ENCODE results near the gene RTKN2.

Gene RTKN2

DNA sequence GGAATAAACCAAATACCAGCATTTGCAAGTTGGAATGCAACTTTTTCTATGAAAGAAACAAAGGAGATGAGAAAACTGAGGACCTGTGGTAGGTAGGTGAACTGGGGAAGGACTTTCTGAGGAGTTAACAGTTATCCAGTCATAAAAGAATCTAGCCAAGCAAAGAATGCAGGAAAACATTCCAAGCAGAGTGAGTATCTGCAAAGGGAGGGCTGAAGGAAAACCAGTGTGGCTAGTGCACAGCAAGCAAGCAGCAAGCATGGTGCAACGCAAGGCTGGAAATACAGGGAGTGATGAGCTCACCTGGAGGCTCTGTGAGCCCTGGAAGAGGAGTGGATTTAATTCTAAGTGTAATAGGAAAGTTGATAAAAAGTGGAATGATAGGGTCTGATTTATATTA is 44.0 kb downstream of the RTKN2 start:
- no peak for DNase-seq (ENCODE audit: low read depth)

DNA sequence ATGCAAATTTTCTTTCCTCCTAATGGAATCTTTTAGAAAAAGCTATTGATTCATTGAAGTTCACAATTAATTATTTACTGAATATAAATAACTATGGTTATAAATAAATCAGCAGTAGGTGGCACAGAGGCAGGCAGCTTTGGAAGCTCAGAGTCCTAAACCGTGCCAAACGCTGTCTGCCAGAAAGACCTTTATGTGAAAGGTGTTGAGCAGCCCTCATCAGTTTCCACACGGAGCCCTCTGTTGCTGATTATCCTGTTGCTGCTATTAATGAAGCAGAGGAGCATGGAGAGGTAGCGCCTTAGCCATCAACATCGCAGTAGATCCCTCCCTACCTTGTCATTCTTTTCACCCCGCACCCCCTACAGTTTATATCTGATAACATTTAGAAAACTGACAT is 51.0 kb downstream of the RTKN2 start:
- DNase-seq (ENCODE audit: low read depth), result no peak

DNA sequence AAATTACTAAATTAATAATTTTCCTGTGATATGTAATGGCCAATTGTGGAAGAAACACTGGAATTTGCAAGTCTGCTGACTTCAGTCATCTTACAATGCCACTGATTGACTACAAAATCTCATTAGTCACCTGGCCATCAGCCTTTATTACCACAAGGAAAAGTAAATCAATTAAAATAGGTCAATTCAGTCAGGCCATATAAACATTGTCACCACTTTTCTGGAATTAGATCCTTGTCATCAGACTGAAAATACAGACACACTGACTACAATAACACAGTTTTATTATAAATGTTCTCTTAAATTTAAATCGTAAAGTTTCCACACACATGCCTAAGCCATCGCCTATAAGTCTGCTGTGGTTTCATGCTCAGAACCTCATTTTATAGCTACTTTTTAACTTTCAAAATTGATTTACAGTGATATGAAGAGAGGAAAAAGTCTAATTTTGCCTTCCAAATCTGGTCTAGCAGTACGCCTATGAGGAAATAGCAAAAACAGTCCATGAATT is 54.2 kb downstream of the RTKN2 start:
- DNase-seq (ENCODE audit: low read depth), result no peak

DNA sequence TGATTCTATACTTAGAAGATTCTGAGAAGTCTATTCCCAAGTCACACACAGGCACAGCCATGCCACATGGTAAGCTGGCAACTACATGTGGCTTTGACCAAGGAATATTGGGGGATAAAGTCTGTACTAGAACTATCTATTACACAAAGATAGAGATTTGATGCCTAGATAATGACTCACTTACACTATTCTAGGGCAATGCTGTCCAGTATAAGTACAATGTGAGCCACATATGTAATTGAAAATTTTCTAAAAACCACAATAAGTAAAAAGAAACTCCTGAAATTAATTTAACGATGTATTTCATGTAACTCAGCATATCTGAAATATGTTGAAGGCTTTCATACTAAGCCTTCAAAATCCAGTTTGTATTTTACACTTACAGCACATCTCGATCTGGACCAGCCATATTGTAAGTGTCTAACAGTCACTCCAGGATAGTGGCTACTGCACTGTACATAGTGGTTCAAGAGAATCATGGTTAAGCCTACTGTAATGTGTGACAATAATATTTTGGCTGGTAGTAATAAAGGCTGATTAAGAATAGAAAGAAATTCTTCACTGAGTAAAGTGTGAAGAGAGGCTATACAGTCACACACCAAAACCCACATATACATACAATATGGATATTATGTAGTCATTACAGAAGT is 62.8 kb downstream of the RTKN2 start:
- no peak for DNase-seq (ENCODE audit: low read depth)

DNA sequence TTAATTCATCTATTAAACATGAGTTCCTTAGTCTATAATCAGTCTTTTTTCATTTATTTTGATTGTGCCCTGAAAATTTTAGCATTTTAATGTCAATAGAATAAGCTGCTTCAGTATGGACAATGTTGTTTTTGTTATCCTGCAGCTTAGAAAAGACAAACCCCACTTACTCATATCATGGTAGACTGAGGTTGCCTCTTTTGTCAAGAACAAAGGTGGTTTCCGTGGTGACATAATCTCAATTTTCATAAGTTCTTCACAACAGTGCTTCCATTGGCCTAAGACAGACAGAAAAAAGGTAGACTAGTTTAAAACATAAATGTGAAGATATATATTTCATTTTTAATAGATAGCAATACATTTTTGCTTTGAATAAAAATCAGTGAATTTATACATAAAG is 69.1 kb downstream of the RTKN2 start:
- DNase-seq (ENCODE audit: low read depth), result no peak

DNA sequence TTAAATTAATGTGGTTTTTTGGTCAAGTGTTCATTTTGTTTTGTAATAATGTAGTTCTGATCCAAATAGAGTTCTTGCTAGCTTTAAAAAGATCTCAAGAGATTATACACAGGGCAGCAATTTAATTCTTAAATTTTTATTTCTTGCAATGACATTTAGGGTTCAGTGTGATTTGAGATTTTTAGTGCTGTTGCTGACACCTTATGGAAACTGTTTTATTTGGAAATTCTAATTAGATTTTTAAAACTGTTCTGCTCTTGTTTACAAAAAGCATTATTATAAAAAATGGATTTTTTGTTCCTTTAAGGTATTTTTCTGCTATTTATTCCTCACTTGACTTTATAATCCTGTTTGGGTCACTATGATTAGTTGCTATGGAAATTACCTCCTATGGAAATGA is 72.1 kb downstream of the RTKN2 start:
- DNase-seq (ENCODE audit: low read depth), result no peak

DNA sequence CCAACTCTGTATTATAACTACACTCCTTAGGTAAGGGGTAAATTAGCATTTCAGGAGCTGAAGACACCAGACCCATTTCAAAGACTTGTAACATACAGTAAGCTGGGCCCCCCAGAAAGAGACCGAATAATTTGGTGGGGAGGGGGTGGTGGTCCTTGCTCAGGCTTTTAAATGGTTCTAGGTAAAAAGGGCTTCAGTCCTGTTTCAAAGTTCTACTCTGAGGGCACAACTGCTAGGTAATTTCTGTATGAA is 73.0 kb downstream of the RTKN2 start:
- no peak for DNase-seq (ENCODE audit: low read depth)

DNA sequence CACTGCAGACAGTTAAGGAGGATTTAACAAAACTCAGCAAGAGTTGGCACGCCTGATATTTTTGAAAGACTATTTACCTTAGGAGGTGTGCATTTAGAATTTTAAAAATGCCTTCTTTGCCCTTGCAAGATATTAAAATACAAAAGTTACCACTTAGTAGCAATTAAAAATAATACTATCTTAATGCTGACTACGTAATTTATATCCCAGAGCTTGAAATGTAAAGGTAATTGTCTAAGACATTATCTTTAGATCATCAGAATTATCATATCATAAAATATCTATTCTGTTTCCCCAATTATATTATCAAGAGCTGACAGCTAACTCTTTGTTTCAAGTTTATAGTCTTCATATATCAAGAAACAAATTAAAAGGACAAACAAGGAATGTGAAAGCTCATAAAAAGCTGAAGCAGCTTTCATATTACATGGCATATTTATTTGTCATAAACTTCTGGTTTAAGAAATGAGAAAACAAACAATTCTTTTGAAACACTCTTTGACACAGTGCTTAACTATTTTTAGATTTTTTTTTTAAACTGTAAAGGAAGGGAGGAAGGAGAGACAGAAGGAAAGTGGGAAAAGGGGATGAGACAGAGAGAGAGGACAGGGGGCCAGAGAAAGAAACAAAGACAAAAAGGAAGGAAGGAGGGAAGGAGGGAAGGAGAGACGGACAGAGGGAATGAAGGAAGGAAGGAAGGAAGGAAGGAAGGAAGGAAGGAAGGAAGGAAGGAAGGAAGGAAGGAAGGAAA is 73.5 kb downstream of the RTKN2 start:
- DNase-seq (ENCODE audit: low read depth), result no peak

DNA sequence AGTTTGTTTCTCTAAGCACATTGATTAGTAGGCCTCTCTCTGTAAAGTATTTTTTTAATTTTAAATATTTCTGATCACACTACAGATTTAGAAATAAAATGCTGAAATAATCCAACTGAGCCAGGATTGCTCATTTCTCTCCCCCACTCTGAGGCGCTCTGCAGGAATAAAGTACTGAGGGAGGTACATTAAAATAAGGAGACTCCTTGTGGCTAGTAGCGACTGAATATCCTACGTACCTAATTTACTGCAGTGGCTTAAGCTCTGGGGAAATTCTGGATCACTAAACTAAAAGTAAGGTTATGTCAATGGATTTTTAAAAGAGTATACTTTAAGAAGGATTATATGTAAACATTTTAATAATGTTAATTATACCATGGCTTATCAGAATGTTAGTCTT is 75.2 kb downstream of the RTKN2 start:
- DNase-seq (ENCODE audit: low read depth), result no peak

DNA sequence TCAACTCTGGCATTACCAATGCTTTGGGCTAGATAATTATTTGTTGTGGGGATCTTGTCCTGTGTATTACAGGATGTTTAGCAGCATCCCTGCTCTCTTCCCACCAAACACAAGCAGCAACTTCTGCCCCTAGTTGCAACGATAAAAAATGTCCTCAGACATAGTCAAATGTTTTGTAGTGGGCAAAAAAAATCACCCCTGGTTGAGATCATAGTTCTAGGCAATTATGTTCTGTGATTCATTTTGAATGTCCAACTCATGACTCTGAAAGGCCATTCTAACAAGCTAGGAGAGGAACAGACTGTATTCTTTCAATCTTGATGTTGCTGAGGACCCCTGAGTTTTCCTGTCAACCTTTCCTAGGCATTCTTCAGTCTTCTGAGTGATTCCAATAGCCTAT is 79.5 kb downstream of the RTKN2 start:
- DNase-seq (ENCODE audit: low read depth), result no peak

DNA sequence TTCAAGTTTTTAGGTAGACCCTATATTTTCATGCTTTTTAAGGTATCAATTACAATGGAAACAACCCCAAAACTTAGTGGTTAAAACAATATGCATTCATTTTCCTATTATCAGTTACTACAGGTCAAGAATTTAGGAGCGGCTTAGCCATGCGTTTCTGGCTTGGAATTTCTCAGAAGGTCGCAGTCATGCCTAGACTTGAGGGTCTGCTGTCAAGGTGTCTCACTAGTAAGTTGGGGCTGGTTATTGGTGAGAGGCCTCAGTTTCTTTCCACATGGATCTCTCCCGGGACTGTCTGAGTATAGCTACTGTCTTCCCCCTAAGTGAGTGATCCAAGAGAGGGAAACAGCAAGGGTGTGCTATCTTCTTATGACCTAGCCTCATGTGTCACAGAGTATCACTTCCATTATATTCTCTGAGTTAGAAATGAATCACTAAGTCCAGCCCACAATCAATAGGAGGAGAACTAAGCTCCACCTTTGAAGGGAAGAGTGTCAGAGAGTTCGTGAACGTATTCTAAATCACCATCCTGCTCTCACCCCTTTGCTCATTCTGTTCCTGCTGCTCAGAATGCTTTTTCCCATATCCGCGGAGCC is 80.5 kb downstream of the RTKN2 start:
- no peak for DNase-seq (ENCODE audit: low read depth)

DNA sequence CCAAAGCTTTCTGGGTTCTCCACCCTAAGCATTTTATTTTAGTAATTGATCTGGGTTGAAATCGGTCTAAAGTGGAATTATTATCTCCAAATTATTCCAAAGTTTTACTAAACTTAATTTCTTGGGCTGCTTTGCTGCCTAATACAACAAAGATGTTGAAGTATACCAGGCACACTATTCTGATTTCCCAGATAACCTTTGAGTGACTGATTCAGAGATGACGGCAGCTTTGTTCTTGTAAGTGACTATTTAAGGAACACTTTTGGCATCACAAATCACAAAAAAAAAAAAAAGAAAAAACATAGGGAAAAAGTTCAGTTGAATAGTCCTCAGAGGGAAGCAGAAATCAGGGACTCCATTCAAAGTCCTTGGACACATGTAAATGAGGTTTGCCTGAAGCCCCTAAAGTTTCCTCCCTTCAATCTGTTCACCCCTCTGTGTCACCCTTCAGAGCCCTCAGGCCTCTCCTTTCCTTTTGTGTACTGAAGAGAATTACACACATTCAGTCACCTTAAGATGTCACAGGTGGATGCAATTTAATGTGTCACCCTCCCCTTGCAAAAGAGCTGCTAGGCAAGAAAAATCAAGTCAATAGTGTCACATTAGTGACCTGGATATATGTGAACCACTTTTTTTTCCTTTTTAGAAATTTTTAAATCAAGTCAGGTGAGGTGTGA is 81.5 kb downstream of the RTKN2 start:
- no peak for DNase-seq (ENCODE audit: low read depth)

DNA sequence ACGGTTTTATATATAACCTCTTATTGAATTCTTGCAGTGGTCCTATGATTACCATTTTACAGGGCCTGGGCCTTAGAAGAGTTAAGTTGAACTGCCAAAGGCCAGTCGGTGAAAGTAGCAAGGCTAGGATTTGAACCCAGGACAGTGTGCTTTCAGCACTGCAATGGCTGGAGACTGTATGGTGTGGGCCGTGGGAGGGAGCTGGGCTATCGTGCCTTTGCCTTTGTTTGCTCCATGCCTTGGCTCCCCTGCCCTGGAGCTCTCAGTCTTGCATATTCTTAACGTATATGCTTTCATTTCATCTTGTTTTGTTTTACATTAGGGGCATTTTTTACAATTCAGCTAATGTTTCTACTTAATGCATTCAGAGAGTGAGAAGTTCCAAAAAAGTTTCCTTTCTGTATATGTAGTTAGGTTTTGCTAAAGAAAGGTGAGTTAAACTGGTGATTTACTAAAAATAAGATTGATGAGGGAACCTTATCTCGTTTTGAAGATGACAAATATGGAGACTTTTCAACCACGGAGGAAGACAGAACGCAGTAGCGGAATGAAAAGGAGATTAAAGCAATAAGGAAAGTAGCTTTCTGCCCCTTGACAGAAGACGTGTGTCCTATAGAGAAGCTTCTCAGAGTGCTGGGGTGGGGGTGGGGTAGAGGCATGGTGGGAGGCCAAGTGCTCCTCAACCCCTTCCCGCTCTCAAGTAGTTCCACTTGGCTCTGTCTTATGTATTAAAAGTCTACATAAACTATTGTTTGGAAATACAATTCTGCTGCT is 82.5 kb downstream of the RTKN2 start:
- no peak for DNase-seq (ENCODE audit: low read depth)

DNA sequence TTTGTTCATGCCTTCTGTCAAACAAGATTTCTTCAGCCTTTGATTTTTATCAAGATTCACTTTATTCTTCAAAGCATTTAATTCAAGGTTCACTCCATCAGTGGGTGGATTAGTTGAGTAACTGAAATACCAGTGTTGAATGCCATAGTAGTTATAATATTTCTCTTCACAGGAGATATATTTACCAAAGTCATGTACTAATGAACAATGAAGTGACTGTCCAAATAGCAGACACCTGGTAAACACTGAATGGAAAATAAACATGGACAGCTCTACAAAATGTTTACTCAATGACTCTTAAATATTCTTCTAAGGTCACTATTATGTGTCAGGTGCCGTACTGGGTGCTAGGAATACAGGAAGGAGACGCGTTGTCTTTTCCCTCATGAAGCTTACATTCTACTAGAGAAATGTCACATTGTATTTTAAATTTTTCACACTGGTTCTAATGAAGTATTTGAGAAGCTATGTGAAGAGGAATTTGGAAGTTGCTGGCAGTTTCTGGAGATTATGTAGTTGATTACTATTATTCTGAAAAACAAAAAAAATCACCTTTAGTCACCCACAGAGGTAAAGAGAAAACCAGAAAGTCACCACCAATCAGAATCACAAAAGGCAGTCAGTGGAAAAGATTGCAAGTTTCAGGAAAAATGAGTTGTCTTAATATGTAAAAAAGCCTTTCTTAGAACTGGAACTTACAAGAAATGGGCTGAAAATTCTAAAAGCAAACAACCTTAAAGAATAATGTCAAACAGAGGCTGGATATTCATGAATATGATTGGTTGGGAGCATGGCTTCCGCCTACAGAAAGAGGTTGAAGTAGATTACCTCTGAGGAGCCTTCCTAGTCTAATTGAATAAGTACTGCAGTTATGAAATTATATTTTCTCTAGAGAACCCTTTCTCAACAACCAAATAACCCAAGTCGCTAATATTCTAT is 84.5 kb downstream of the RTKN2 start:
- no peak for DNase-seq (ENCODE audit: low read depth)

DNA sequence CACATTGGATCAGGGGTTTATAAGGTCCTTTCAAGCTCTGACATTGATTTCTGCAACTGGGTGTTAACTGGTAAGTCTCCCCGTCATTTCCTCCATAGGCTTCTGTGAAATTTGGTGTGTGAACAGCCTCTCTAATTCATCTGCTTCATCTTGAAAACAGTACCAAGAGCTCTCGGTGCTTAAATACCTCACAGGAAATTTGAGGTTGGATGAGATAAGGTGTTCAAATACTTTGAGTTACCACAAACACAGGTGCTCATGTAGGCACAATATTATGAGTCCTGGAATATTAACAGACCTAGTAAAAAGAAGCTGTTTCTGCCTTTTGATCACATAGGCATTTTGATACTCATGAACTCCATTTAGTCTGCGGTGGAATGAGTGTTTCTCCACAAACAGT is 85.2 kb downstream of the RTKN2 start:
- DNase-seq (ENCODE audit: low read depth), result no peak

DNA sequence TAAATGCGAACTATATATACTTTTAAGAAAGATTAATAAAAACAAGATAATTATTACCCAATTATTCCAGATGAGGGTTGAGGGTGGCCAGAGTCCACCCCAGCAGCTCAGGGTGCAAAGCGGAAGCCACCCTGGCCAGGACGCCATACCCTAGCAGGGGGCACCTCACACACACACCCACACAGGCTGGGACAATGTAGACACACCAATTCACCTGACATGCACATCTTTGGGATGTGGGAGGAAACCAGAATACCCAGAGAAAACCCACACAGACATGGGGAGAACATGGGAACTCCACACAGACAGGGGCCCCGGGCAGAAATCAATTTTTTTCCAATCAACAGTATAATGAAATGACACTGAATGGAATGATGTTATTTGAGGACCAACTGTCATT is 86.0 kb downstream of the RTKN2 start:
- DNase-seq (ENCODE audit: low read depth), result no peak

DNA sequence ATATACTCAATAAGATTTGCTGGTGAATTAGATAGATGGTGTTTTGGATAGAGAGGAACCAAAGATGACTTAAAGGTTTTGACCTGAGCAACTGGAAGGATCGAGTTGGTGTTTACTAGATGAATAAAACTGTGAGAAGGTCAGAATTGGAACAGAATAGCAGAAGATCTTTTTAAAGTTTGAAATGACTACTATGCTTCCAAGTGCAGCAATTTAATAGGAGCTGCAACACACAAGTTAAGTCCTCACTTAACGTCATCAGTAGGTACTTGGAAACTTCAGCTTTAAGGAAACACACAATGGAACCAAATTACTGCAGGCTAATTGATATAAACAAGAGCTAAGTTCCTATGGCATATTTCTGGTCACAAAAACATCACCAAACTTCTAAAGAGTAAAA is 86.5 kb downstream of the RTKN2 start:
- DNase-seq (ENCODE audit: low read depth), result no peak

DNA sequence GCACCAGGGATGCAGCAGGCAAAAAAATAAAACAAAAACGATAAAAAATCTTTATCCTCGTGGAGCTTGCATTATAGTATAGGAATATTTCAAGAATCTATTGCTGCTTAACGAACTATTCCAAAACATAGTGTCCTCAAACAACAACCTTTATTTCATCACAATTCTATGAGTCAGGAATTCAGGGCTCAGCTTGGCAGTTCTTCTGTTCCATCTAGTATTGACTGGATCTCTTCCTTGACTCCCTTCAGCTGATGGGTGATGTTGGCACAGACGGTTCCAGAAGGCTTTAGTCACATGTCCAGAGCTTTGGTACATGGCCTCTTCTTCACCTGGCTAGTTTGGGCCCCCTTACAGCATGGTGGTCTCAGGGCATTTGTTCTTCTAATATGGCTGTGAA is 88.0 kb downstream of the RTKN2 start:
- no peak for DNase-seq (ENCODE audit: low read depth)

DNA sequence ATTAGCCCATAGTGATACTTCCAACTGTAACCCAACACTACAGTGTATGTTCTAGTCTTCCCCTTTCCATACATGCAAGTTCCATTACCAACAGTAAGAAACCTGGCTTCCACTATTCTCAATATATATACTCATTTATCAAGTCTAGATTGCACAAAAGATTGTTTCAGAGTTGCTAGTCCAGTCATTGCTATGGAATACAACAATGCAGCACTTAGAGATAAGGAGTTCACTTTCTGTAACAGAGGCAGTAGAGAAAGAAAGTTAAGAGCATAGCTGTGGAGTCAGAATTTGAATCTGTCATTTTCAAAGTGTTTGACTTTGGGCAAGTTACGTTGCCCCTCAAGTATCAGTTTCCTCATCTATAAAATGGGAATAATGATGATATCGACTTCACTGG is 90.1 kb downstream of the RTKN2 start:
- DNase-seq (ENCODE audit: low read depth), result no peak

DNA sequence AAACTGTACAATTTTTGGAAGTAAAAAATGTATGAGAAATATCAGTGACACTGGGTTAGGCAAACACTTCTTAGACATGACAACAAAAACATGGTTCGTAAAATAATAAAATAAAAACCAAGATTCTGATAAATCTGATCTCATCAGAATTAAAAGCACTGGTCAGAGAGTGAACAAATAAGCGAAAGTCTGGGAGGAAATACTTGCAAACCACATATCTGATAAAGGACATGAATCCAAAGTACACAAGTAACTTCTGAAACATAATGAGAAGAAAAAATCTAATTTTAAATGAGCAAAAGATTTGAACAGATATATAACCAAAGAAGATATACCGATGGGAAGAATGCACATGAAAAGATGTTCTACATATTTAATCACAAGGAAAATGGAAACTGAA is 91.5 kb downstream of the RTKN2 start:
- DNase-seq (ENCODE audit: low read depth), result no peak

DNA sequence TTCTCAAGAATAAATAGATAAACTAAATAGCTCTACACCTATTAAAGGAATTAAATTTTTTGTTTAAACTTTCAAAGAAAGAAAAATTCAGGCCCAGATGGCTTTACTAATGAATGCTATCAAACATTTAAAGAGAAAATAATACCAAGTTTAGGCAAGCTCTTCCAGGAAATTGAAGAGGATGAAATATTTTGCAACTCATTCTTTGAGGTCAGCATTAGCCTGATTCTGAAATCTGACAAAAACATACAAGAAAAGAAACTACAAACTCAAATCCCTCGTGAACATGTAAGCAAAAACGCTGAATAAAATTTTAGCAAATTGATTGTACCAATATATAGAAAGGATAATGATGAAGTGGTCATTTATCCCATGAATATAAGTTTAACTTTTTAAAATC is 93.4 kb downstream of the RTKN2 start:
- DNase-seq (ENCODE audit: low read depth), result no peak
